Common myeloid progenitor, CD34-positive (primary cell): ENCODE measurements around the gene RAD18.

Experiments used
- CTCF ChIA-PET: fragments of 350-600 bp; sonication (Branson Sonifier 250); formaldehyde crosslinking; loops from one replicate; lab custom pipeline; 2021; ENCODE audit warnings: antibody characterized with exemption; lab: Charles Lee
- POLR2A ChIA-PET: fragments of 350-600 bp; sonication (Branson Sonifier 250); formaldehyde crosslinking; loops from one replicate; lab custom pipeline; 2021; ENCODE audit warnings: antibody characterized with exemption; lab: Charles Lee
- DNase-seq, 3 donors: peaks; one replicate each; pipeline versions ENCODE4 v3.0.0 to v3.0.0-alpha.2; 2013
- H3K27ac ChIP-seq, 2 experiments: 1 replicate in 1 of 2; 2 replicates in 1 of 2; pipeline ENCODE4 v1.7.0; 2013; ENCODE audit warnings: inconsistent platforms in 2 of 2, low read length in 2 of 2, mild to moderate bottlenecking in 2 of 2, low read depth in 1 of 2, moderate library complexity in 1 of 2; ENCODE audit not compliant: severe bottlenecking in 2 of 2, insufficient read depth in 1 of 2, poor library complexity in 1 of 2
- H3K27me3 ChIP-seq, 5 experiments: replicated peaks in 2 of 5; 1 replicate in 3 of 5; 2 replicates in 2 of 5; pipeline versions ENCODE4 v1.6.1 to v1.7.0; 2013; ENCODE audit warnings: low read length in 4 of 5, mild to moderate bottlenecking in 2 of 5, moderate library complexity in 2 of 5, inconsistent platforms in 1 of 5; ENCODE audit not compliant: insufficient read depth in 5 of 5, control insufficient read depth in 4 of 5
- H3K36me3 ChIP-seq, 4 experiments: 1 replicate in 2 of 4; 2 replicates in 2 of 4; pipeline versions ENCODE4 v1.6.1 to v1.7.0; 2013; ENCODE audit warnings: low read length in 3 of 4, control low read depth in 1 of 4, mild to moderate bottlenecking in 1 of 4; ENCODE audit not compliant: control insufficient read depth in 4 of 4, insufficient read depth in 4 of 4
- H3K4me1 ChIP-seq, 4 experiments: 1 replicate in 3 of 4; 2 replicates in 1 of 4; pipeline versions ENCODE4 v1.6.1 to v1.7.1; 2013; ENCODE audit warnings: low read length in 3 of 4, mild to moderate bottlenecking in 3 of 4, control low read depth in 1 of 4, inconsistent platforms in 1 of 4, moderate library complexity in 1 of 4; ENCODE audit not compliant: control insufficient read depth in 4 of 4, insufficient read depth in 4 of 4; ENCODE audit errors: control extremely low read depth in 1 of 4
- H3K4me3 ChIP-seq, 7 experiments: 1 replicate in 4 of 7; 2 replicates in 3 of 7; pipeline versions ENCODE4 v1.5.1 to v1.7.0; 2013; ENCODE audit warnings: mild to moderate bottlenecking in 7 of 7, low read length in 6 of 7, moderate library complexity in 6 of 7, inconsistent platforms in 2 of 7, low read depth in 2 of 7, control low read depth in 1 of 7; ENCODE audit not compliant: insufficient read depth in 4 of 7, control insufficient read depth in 1 of 7; ENCODE audit errors: extremely low read depth in 1 of 7
- H3K9me3 ChIP-seq, 5 experiments: 1 replicate in 4 of 5; 2 replicates in 1 of 5; pipeline versions ENCODE4 v1.6.1 to v1.7.1; 2013; ENCODE audit warnings: low read length in 4 of 5, mild to moderate bottlenecking in 2 of 5, inconsistent platforms in 1 of 5, low read depth in 1 of 5, moderate library complexity in 1 of 5; ENCODE audit not compliant: control insufficient read depth in 4 of 5, insufficient read depth in 2 of 5; ENCODE audit errors: control extremely low read depth in 1 of 5
- WGBS: methylation state at CpG from one replicate; pipeline ENCODE4 v1.1.5; 2013; ENCODE audit not compliant: insufficient coverage; 5-methylcytosine and 5-hydroxymethylcytosine counted together

The RAD18 gene

DNA sequence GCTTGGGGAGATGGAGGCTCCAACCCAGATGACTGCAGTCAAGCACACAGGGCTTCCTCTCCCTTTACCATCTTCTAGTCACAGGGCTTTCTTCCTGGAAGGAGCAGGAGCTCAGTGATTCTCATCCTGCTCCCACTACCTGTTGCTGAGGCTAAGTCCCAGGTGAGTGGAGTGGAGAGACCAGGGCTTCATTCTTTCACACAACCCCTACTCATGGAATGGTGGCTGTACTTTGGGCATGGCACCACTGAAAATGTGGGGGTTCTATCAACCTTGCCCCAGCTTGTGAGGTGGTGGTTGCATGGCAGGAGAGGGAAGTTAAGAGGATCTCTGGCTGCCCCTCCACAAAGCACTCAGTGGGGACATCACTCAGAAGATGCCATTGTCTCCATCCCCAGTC, 36.8 kb upstream of the RAD18 start:
- CTCF ChIA-PET, result interaction anchor here (0.9 to 4.4 kb wide), 3 partner anchors 11 to 14 kb away, joined by 3 to 24 read pairs (median 3); no protein-coding TSS in a partner anchor
- DNase-seq, result no peak

GRCh38 chr3:8997151-8997550, 33.9 kb upstream of the RAD18 start:
- POLR2A ChIA-PET, result no interaction called here
- no peaks in the 10 kb centered on the region for H3K27me3 ChIP-seq
- CTCF ChIA-PET, result interaction anchor here (1.4 to 4.4 kb wide), 3 partner anchors 9 to 305 kb away, joined by 3 to 24 read pairs (median 6); no protein-coding TSS in a partner anchor
- DNase-seq, result no peak
- no peak overlapping the region for H3K4me3 ChIP-seq
- no peaks in the 10 kb centered on the region for H3K4me1 ChIP-seq
- peaks cover 0 to 2% (median 0%) of the 10 kb centered on the region in 4 experiments for H3K36me3 ChIP-seq
- H3K27ac ChIP-seq, result no peak overlapping the region
- WGBS, result no CpG with 5 or more reads among the region's 3 CpGs
- no peaks in the 10 kb centered on the region for H3K9me3 ChIP-seq

More for the DNA sequence above, 36.8 kb upstream of the RAD18 start:
- POLR2A ChIA-PET, result no interaction called here
- Histone ChIP-seq H3K27ac (no peak overlapping the region), H3K4me1 (no peaks in the 10 kb centered on the region), H3K4me3 (no peak overlapping the region), H3K9me3 (no peaks in the 10 kb centered on the region), H3K27me3 (no peaks in the 10 kb centered on the region), H3K36me3 (peaks cover 0 to 2% (median 0%) of the 10 kb centered on the region in 4 experiments)

- no peak for DNase-seq
- CTCF ChIA-PET, result interaction anchor here (1.3 to 2.5 kb wide), 3 partner anchors 9 to 305 kb away, joined by 3 to 7 read pairs (median 6); no protein-coding TSS in a partner anchor
- WGBS, result 86% methylated on average over 8 of the region's 12 CpGs
Measured at GRCh38 chr3:8996681-8997121, 33.4 kb upstream of the RAD18 start.

GRCh38 chr3:8996216-8996615, 32.9 kb upstream of the RAD18 start:
- ChIA-PET CTCF (interaction anchor here (1.1 to 1.4 kb wide), 3 partner anchors 9 to 306 kb away, joined by 3 to 7 read pairs (median 4); no protein-coding TSS in a partner anchor), POLR2A (no interaction called here)
- no peaks in the 10 kb centered on the region for H3K27me3 ChIP-seq
- H3K4me3 ChIP-seq, result no peak overlapping the region
- 100% methylated on average over 1 of the region's 2 CpGs for WGBS
- no peak for DNase-seq
- H3K4me1 ChIP-seq, result no peaks in the 10 kb centered on the region
- no peak overlapping the region for H3K27ac ChIP-seq
- H3K36me3 ChIP-seq, result peaks cover 0 to 2% (median 0%) of the 10 kb centered on the region in 4 experiments
- no peaks in the 10 kb centered on the region for H3K9me3 ChIP-seq

More at GRCh38 chr3:8996681-8997121, 33.4 kb upstream of the RAD18 start:
- no peaks in the 10 kb centered on the region for H3K9me3 ChIP-seq
- POLR2A ChIA-PET, result no interaction called here
- peaks cover 0 to 2% (median 0%) of the 10 kb centered on the region in 4 experiments for H3K36me3 ChIP-seq
- no peak overlapping the region for H3K4me3 ChIP-seq
- H3K27ac ChIP-seq, result no peak overlapping the region
- H3K27me3 ChIP-seq, result no peaks in the 10 kb centered on the region
- H3K4me1 ChIP-seq, result no peaks in the 10 kb centered on the region

- Histone ChIP-seq H3K4me3 (no peak overlapping the region), H3K36me3 (peaks cover 0 to 2% (median 0%) of the 10 kb centered on the region in 4 experiments), H3K9me3 (no peaks in the 10 kb centered on the region), H3K27ac (no peak overlapping the region), H3K4me1 (no peaks in the 10 kb centered on the region), H3K27me3 (no peaks in the 10 kb centered on the region)
- ChIA-PET CTCF (interaction anchor here (1.4 to 10.0 kb wide), 2 partner anchors 8 to 309 kb away, joined by 3 to 90 read pairs; no protein-coding TSS in a partner anchor), POLR2A (interaction anchor here (0.6 kb wide), 1 partner anchor 68 kb away, joined by 7 read pairs; no protein-coding TSS in a partner anchor)
- 98% methylated on average over 15 of the region's 15 CpGs for WGBS
- no peak for DNase-seq
Measured at GRCh38 chr3:8994226-8994625, 31.0 kb upstream of the RAD18 start.

- WGBS, result 90% methylated on average over 3 of the region's 5 CpGs
- DNase-seq, result no peak
- POLR2A ChIA-PET, result no interaction called here
- Histone ChIP-seq H3K9me3 (no peaks in the 10 kb centered on the region), H3K36me3 (peaks cover 0 to 2% (median 0%) of the 10 kb centered on the region in 4 experiments), H3K4me1 (no peaks in the 10 kb centered on the region), H3K27me3 (no peaks in the 10 kb centered on the region), H3K27ac (no peak overlapping the region), H3K4me3 (no peak overlapping the region)
- CTCF ChIA-PET, result interaction anchor here (1.0 to 10.0 kb wide), 2 partner anchors 16 to 310 kb away, joined by 3 to 90 read pairs; no protein-coding TSS in a partner anchor
Measured at GRCh38 chr3:8993331-8993730, 30.1 kb upstream of the RAD18 start.

GRCh38 chr3:8992854-8993253, 29.6 kb upstream of the RAD18 start:
- Histone ChIP-seq H3K27me3 (no peaks in the 10 kb centered on the region), H3K4me1 (peaks cover 0 to under 1% (median 0%) of the 10 kb centered on the region in 4 experiments), H3K36me3 (peaks cover 0 to 2% (median 0%) of the 10 kb centered on the region in 4 experiments), H3K9me3 (no peaks in the 10 kb centered on the region), H3K4me3 (no peak overlapping the region), H3K27ac (no peak overlapping the region)
- CTCF ChIA-PET, result interaction anchor here (1.0 to 10.0 kb wide), 2 partner anchors 15 to 310 kb away, joined by 3 to 90 read pairs; no protein-coding TSS in a partner anchor
- 91% methylated on average over 9 of the region's 11 CpGs for WGBS
- POLR2A ChIA-PET, result no interaction called here
- no peak for DNase-seq
